Mesenchymal stem cell (in vitro differentiated cells and primary cell): ENCODE measurements around the gene SASH3.
A peak's percentile ranks its signal among the peaks of the same experiment; 100 is the strongest.

ENCODE experiments used
- DNase-seq: peaks from one replicate; pipeline ENCODE4 v3.0.0-alpha.2; 2013
- H2AFZ ChIP-seq: one replicate; pipeline ENCODE4 v1.6.1; 2013; ENCODE audit warnings: low read depth, mild to moderate bottlenecking, control low read depth, inconsistent platforms, low read length, moderate library complexity
- H2AK5ac ChIP-seq: 2 replicates; pipeline ENCODE4 v1.6.1; 2013; ENCODE audit warnings: low read length, moderate library complexity, mild to moderate bottlenecking, inconsistent platforms; ENCODE audit not compliant: severe bottlenecking
- H2BK120ac ChIP-seq: one replicate; pipeline ENCODE4 v1.6.1; 2013; ENCODE audit warnings: low read depth, mild to moderate bottlenecking, inconsistent platforms, low read length, moderate library complexity
- H2BK12ac ChIP-seq, 2 experiments: one replicate each; pipeline ENCODE4 v1.6.1; 2013; ENCODE audit warnings: inconsistent platforms in 2 of 2, low read length in 2 of 2, mild to moderate bottlenecking in 2 of 2, moderate library complexity in 2 of 2, control low read depth in 1 of 2
- H2BK15ac ChIP-seq: one replicate; pipeline ENCODE4 v1.6.1; 2013; ENCODE audit warnings: mild to moderate bottlenecking, low read depth, inconsistent platforms; ENCODE audit not compliant: poor library complexity, severe bottlenecking
- H2BK5ac ChIP-seq: 2 replicates; pipeline ENCODE4 v1.6.1; 2013; ENCODE audit warnings: low read depth, mild to moderate bottlenecking, low read length, control low read depth, inconsistent platforms; ENCODE audit not compliant: poor library complexity, severe bottlenecking
- H3K14ac ChIP-seq, 2 experiments: one replicate each; pipeline ENCODE4 v1.6.1; 2013; ENCODE audit warnings: inconsistent platforms in 2 of 2, low read length in 2 of 2, control low read depth in 1 of 2, mild to moderate bottlenecking in 1 of 2, moderate library complexity in 1 of 2
- H3K18ac ChIP-seq, 2 experiments: one replicate each; pipeline ENCODE4 v1.6.1; 2013; ENCODE audit warnings: inconsistent platforms in 2 of 2, low read length in 2 of 2, control low read depth in 1 of 2, low read depth in 1 of 2, mild to moderate bottlenecking in 1 of 2
- H3K23ac ChIP-seq, 2 experiments: one replicate each; pipeline ENCODE4 v1.6.1; 2013; ENCODE audit warnings: inconsistent platforms in 2 of 2, low read length in 2 of 2, mild to moderate bottlenecking in 2 of 2, moderate library complexity in 2 of 2, control low read depth in 1 of 2
- H3K27ac ChIP-seq: 2 replicates; pipeline ENCODE4 v1.5.1; 2013; ENCODE audit warnings: mild to moderate bottlenecking, moderate library complexity, low read length, control low read depth, inconsistent platforms; ENCODE audit not compliant: poor library complexity, severe bottlenecking
- H3K27me3 ChIP-seq, 2 experiments: 2 replicates each; pipeline versions ENCODE4 v1.6.1 to v1.7.0; 2013; ENCODE audit warnings: low read length in 2 of 2, mild to moderate bottlenecking in 2 of 2, moderate library complexity in 2 of 2, control low read depth in 1 of 2, inconsistent platforms in 1 of 2; ENCODE audit not compliant: control insufficient read depth in 1 of 2, insufficient read depth in 1 of 2
- H3K36me3 ChIP-seq, 2 experiments: 2 replicates each; pipeline versions ENCODE4 v1.6.1 to v1.7.0; 2013; ENCODE audit warnings: low read length in 2 of 2, control low read depth in 1 of 2, inconsistent platforms in 1 of 2, low read depth in 1 of 2, mild to moderate bottlenecking in 1 of 2; ENCODE audit not compliant: insufficient read depth in 2 of 2, control insufficient read depth in 1 of 2
- H3K4ac ChIP-seq, 2 experiments: one replicate each; pipeline ENCODE4 v1.6.1; 2013; ENCODE audit warnings: inconsistent platforms in 2 of 2, low read length in 2 of 2, mild to moderate bottlenecking in 2 of 2, moderate library complexity in 2 of 2, control low read depth in 1 of 2, low read depth in 1 of 2
- H3K4me1 ChIP-seq: 2 replicates; pipeline ENCODE4 v1.6.1; 2013; ENCODE audit warnings: low read depth, low read length, control low read depth; ENCODE audit not compliant: control insufficient read depth, insufficient read depth
- H3K4me2 ChIP-seq: 2 replicates; pipeline ENCODE4 v1.6.1; 2013; ENCODE audit warnings: low read length, mild to moderate bottlenecking, inconsistent platforms; ENCODE audit not compliant: poor library complexity, severe bottlenecking
- H3K4me3 ChIP-seq, 2 experiments: 2 replicates each; pipeline versions ENCODE4 v1.5.1 to v1.7.0; 2013; ENCODE audit warnings: low read length in 2 of 2, mild to moderate bottlenecking in 2 of 2, control low read depth in 1 of 2, low read depth in 1 of 2; ENCODE audit not compliant: insufficient read depth in 1 of 2
- H3K79me1 ChIP-seq: replicated peaks from 2 replicates; pipeline ENCODE4 v1.6.1; 2013; ENCODE audit warnings: mild to moderate bottlenecking, control low read depth, low read length, inconsistent platforms; ENCODE audit not compliant: poor library complexity, severe bottlenecking
- H3K9ac ChIP-seq: 2 replicates; pipeline ENCODE4 v1.7.0; 2013; ENCODE audit warnings: mild to moderate bottlenecking, low read length, moderate library complexity
- H3K9me3 ChIP-seq: 2 replicates; pipeline ENCODE4 v1.7.0; 2013; ENCODE audit warnings: mild to moderate bottlenecking, low read length; ENCODE audit not compliant: control insufficient read depth
- H4K8ac ChIP-seq: one replicate; pipeline ENCODE4 v1.6.1; 2013; ENCODE audit warnings: inconsistent platforms, mild to moderate bottlenecking, low read length, moderate library complexity
- H4K91ac ChIP-seq: one replicate; pipeline ENCODE4 v1.6.1; 2013; ENCODE audit warnings: mild to moderate bottlenecking, low read length, inconsistent platforms
- WGBS: methylation state at CpG from one replicate; pipeline ENCODE4 v1.1.7; 2013; ENCODE audit warnings: mixed read lengths; 5-methylcytosine and 5-hydroxymethylcytosine counted together

The SASH3 gene

GRCh38 chrX:129833153-129833990, 53.6 kb downstream of the SASH3 start:
- WGBS = 0% methylated on average over 1 of the region's 5 CpGs
- Histone ChIP-seq H4K91ac (no peak overlapping the region), H2BK12ac (no peak overlapping the region), H2BK5ac (no peak overlapping the region), H3K4me2 (no peak overlapping the region), H3K14ac (no peak overlapping the region), H2BK15ac (no peak overlapping the region), H3K9me3 (no peaks in the 10 kb centered on the region), H3K4me3 (peak overlapping the region in 1 of 2 experiments; percentile 13), H3K4ac (no peak overlapping the region), H3K79me1 (peaks cover 4% of the 10 kb centered on the region), H4K8ac (no peak overlapping the region), H3K27ac (peak overlapping the region; percentile 57), H3K9ac (no peak overlapping the region), H3K36me3 (peaks cover 3 to 28% of the 10 kb centered on the region in 2 experiments), H2AFZ (no peak overlapping the region), H2BK120ac (no peak overlapping the region), H3K23ac (no peak overlapping the region), H3K27me3 (peaks cover 0 to 13% of the 10 kb centered on the region in 2 experiments), H3K4me1 (peaks cover 3% of the 10 kb centered on the region), H2AK5ac (no peak overlapping the region), H3K18ac (no peak overlapping the region)
- DNase-seq = peak; percentile 61

GRCh38 chrX:129836827-129837226, 57.1 kb downstream of the SASH3 start:
- Histone ChIP-seq H4K8ac (no peak overlapping the region), H3K36me3 (peaks cover 0 to 33% of the 10 kb centered on the region in 2 experiments), H2BK120ac (no peak overlapping the region), H3K4me3 (no peak overlapping the region), H2BK15ac (no peak overlapping the region), H3K4me2 (no peak overlapping the region), H2BK5ac (no peak overlapping the region), H3K23ac (no peak overlapping the region), H3K9me3 (no peaks in the 10 kb centered on the region), H4K91ac (no peak overlapping the region), H2AFZ (no peak overlapping the region), H3K9ac (no peak overlapping the region), H3K18ac (no peak overlapping the region), H3K79me1 (peaks cover 7% of the 10 kb centered on the region), H3K4me1 (peaks cover 6% of the 10 kb centered on the region), H3K14ac (no peak overlapping the region), H2BK12ac (no peak overlapping the region), H3K4ac (no peak overlapping the region), H3K27me3 (peaks cover 0 to 17% of the 10 kb centered on the region in 2 experiments), H3K27ac (no peak overlapping the region), H2AK5ac (no peak overlapping the region)
- no CpG with 5 or more reads among the region's 3 CpGs for WGBS
- no peak for DNase-seq

GRCh38 chrX:129840344-129840743, 60.6 kb downstream of the SASH3 start:
- Histone ChIP-seq H3K36me3 (peaks cover 0 to 34% of the 10 kb centered on the region in 2 experiments), H2AK5ac (no peak overlapping the region), H2BK12ac (no peak overlapping the region), H3K4me1 (peaks cover 4% of the 10 kb centered on the region), H3K14ac (no peak overlapping the region), H3K9me3 (no peaks in the 10 kb centered on the region), H3K9ac (peak overlapping the region; percentile 44), H3K27me3 (peaks cover 0 to 19% of the 10 kb centered on the region in 2 experiments), H4K8ac (no peak overlapping the region), H2BK5ac (no peak overlapping the region), H3K18ac (no peak overlapping the region), H2AFZ (no peak overlapping the region), H4K91ac (no peak overlapping the region), H2BK120ac (no peak overlapping the region), H2BK15ac (no peak overlapping the region), H3K23ac (no peak overlapping the region), H3K4me3 (peak overlapping the region in 1 of 2 experiments; percentile 59), H3K27ac (no peak overlapping the region), H3K4me2 (no peak overlapping the region), H3K79me1 (peaks cover 7% of the 10 kb centered on the region), H3K4ac (no peak overlapping the region)
- 80% methylated on average over 5 of the region's 5 CpGs for WGBS
- DNase-seq = no peak

GRCh38 chrX:129842510-129843208, 62.9 kb downstream of the SASH3 start:
- H2AFZ ChIP-seq = no peak overlapping the region
- H3K27me3 ChIP-seq = peaks cover 5 to 16% of the 10 kb centered on the region in 2 experiments
- H3K9me3 ChIP-seq = no peaks in the 10 kb centered on the region
- H3K36me3 ChIP-seq = peaks cover 0 to 21% of the 10 kb centered on the region in 2 experiments
- H3K4me1 ChIP-seq = peaks cover 4% of the 10 kb centered on the region
- H3K4me3 ChIP-seq = peak overlapping the region; percentile 84 to 86
- peak overlapping the region in 1 of 2 experiments; percentile 13 for H3K18ac ChIP-seq
- H2BK12ac ChIP-seq = no peak overlapping the region
- no peak overlapping the region for H2BK15ac ChIP-seq
- peak overlapping the region; percentile 19 for H2BK120ac ChIP-seq
- peaks cover 7% of the 10 kb centered on the region for H3K79me1 ChIP-seq
- H3K14ac ChIP-seq = no peak overlapping the region
- H4K8ac ChIP-seq = no peak overlapping the region
- peak overlapping the region; percentile 41 for H3K27ac ChIP-seq
- peak overlapping the region; percentile 80 for H3K4me2 ChIP-seq
- 7% methylated on average over 4 of the region's 17 CpGs for whole genome bisulfite sequencing
- no peak overlapping the region for H2BK5ac ChIP-seq
- peak overlapping the region; percentile 89 for H3K9ac ChIP-seq
- no peak overlapping the region for H2AK5ac ChIP-seq
- H3K4ac ChIP-seq = no peak overlapping the region
- peak; percentile 61 for DNase-seq
- H3K23ac ChIP-seq = no peak overlapping the region
- no peak overlapping the region for H4K91ac ChIP-seq
